HepG2 (cell line): ENCODE results near the gene ZDHHC8. TPM values are rescaled to one million over a fixed set of nuclear protein-coding genes. Genes with fewer than 3 reads are reported as not detected.

ENCODE experiments used
- ATAC-seq: fragments of 200-7000 bp; cut with Tn5 transposase; 3 replicates; pipeline ENCODE4 v1.9.1; 2020; ENCODE audit warnings: mild to moderate bottlenecking, moderate library complexity
- BruUV-seq: library from RNA; stranded (reverse); fragments of 400-500 nt; replicated peaks from 2 replicates; lab custom pipeline; 2021; lab: Mats Ljungman, UMichigan
- CTCF ChIA-PET: fragments of 300-600 bp; formaldehyde crosslinking; extraction: SDS; loops from one replicate; lab custom pipeline; 2021; ENCODE audit warnings: low total read pairs, inconsistent platforms, low intra/inter-chr PET ratio; lab: Yijun Ruan, JAX
- POLR2A ChIA-PET: fragments of 350-600 bp; sonication (Branson Sonifier 250); formaldehyde crosslinking; loops from one replicate; lab custom pipeline; 2020; ENCODE audit warnings: antibody characterized with exemption, inconsistent platforms; lab: Yijun Ruan, JAX
- DNase-seq: peaks from one replicate; pipeline ENCODE4 v3.0.0-alpha.2; 2015; ENCODE audit warnings: low spot score
- FAIRE-seq: peaks from 3 replicates; lab custom pipeline; 2011; peaks lifted over from hg19 to GRCh38; lab: Jason Lieb, UNC
- H2AFZ ChIP-seq: one replicate; pipeline ENCODE4 v1.6.1; 2011; ENCODE audit warnings: low read length, inconsistent platforms
- H3K27ac ChIP-seq: fragments of 300-600 bp; 3 replicates; pipeline ENCODE4 v1.8.0; 2011; ENCODE audit warnings: mixed run types, mild to moderate bottlenecking, mixed read lengths, low read length, inconsistent platforms; ENCODE audit not compliant: insufficient read depth; ENCODE audit errors: extremely low read length
- H3K27me3 ChIP-seq, 2 experiments: fragments of 200-600 bp in 1 of 2; 2 replicates in 1 of 2; 3 replicates in 1 of 2; pipeline versions ENCODE4 v1.6.0 to v1.8.0; 2011; ENCODE audit warnings: low read length in 2 of 2, mild to moderate bottlenecking in 2 of 2, moderate library complexity in 2 of 2, inconsistent platforms in 1 of 2; ENCODE audit not compliant: insufficient read depth in 2 of 2, control insufficient read depth in 1 of 2
- H3K36me3 ChIP-seq, 2 experiments: fragments of 200-600 bp in 1 of 2; replicated peaks in 1 of 2; 2 replicates in 1 of 2; 3 replicates in 1 of 2; pipeline versions ENCODE4 v1.5.1 to v1.8.0; 2011; ENCODE audit warnings: low read length in 2 of 2, inconsistent platforms in 1 of 2; ENCODE audit not compliant: insufficient read depth in 2 of 2, control insufficient read depth in 1 of 2
- H3K4me1 ChIP-seq: 2 replicates; pipeline ENCODE4 v1.5.1; 2012; ENCODE audit warnings: low read length, inconsistent platforms; ENCODE audit not compliant: insufficient read depth
- H3K4me2 ChIP-seq: 2 replicates; pipeline ENCODE4 v1.6.0; 2011; ENCODE audit warnings: low read depth, low read length, inconsistent platforms
- H3K4me3 ChIP-seq, 3 experiments: fragments of 200-600 bp in 1 of 3; sonication (generic), shearing (Covaris generic) in 1 of 3; replicated peaks in 1 of 3; 2 replicates each; pipeline ENCODE4 v1.5.1; 2011 to 2016; ENCODE audit warnings: low read length in 3 of 3, inconsistent platforms in 2 of 3, low read depth in 2 of 3, mild to moderate bottlenecking in 2 of 3, control low read depth in 1 of 3, mixed read lengths in 1 of 3; ENCODE audit not compliant: insufficient read depth in 1 of 3
- H3K79me2 ChIP-seq: one replicate; pipeline ENCODE4 v1.6.1; 2011; ENCODE audit warnings: low read length, inconsistent platforms; ENCODE audit not compliant: insufficient read depth
- H3K9ac ChIP-seq: 2 replicates; pipeline ENCODE4 v1.6.0; 2011; ENCODE audit warnings: mild to moderate bottlenecking, low read depth, low read length, inconsistent platforms; ENCODE audit not compliant: insufficient read depth
- H3K9me3 ChIP-seq: 2 replicates; pipeline ENCODE4 v1.5.1; 2012; ENCODE audit warnings: mild to moderate bottlenecking, low read length
- H4K20me1 ChIP-seq: 2 replicates; pipeline ENCODE4 v1.6.0; 2011; ENCODE audit warnings: inconsistent platforms, mild to moderate bottlenecking, low read length, moderate library complexity; ENCODE audit not compliant: insufficient read depth
- FOXP1 ChIP-seq, 2 experiments: fragments of 450-650 bp in 1 of 2; IDR thresholded peaks; 2 replicates each; pipeline ENCODE4 v1.6.1; 2017 to 2018; ENCODE audit warnings: antibody characterized with exemption in 1 of 2
- HNRNPK ChIP-seq: fragments of 200-400 bp; formaldehyde crosslinking; IDR thresholded peaks from 2 replicates; pipeline ENCODE4 v1.6.1; 2018; ENCODE audit warnings: low read length, low read depth, moderate library complexity, mild to moderate bottlenecking; ENCODE audit not compliant: poor library complexity, severe bottlenecking
- TCF7 ChIP-seq: sonication (generic); IDR thresholded peaks from 2 replicates; pipeline ENCODE4 v1.6.1; 2016; ENCODE audit warnings: antibody characterized with exemption, low read depth
- ZNF17 ChIP-seq: sonication (generic); formaldehyde crosslinking; IDR thresholded peaks from 2 replicates; pipeline ENCODE4 v1.5.0; 2020; ENCODE audit warnings: mild to moderate bottlenecking, missing genetic modification reagents
- ZNF460 ChIP-seq: sonication (generic); formaldehyde crosslinking; IDR thresholded peaks from 2 replicates; pipeline ENCODE4 v1.5.1; 2020; ENCODE audit warnings: missing genetic modification reagents, mild to moderate bottlenecking, borderline replicate concordance
- WGBS: methylation state at CpG from one replicate; pipeline ENCODE4 v1.1.6; 2017; ENCODE audit warnings: low lambda C conversion rate; 5-methylcytosine and 5-hydroxymethylcytosine counted together
- in situ Hi-C: cut with HindIII; loops from 2 replicates; pipeline ENCODE4 v1.10.0; 2017; ENCODE audit warnings: low pct_unique_long_range_greater_than_20kb; ENCODE audit not compliant: extremely low pct_ligation_motif_present
- intact Hi-C: fragments of 100-400 bp; cut with micrococcal nuclease; formaldehyde crosslinking; loops from one replicate; pipeline ENCODE4 v1.10.0; 2022; ENCODE audit not compliant: unreplicated experiment
- polyA plus RNA-seq, 8 experiments: library from polyadenylated mRNA; depleted of rRNA in 3 of 8; stranded (reverse) in 7 of 8; unstranded in 1 of 8; fragments of >200 nt; fragmentation: Illumina TruSeq in 4 of 8; extraction: Trizol in 4 of 8; gene quantifications; 2 replicates each; pipeline versions ENCODE4 v1.2.1 to v1.2.3, GENCODE V29; 2011 to 2016; ENCODE audit warnings: low read depth in 4 of 8, missing spikeins in 1 of 8, mixed read lengths in 1 of 8; ENCODE audit not compliant: insufficient read depth in 1 of 8
- total RNA-seq, 5 experiments: library from RNA; depleted of rRNA; stranded (reverse); fragments of >200 nt; fragmentation: Illumina TruSeq; extraction: Trizol; gene quantifications; 2 replicates each; pipeline ENCODE4 v1.2.3, GENCODE V29; 2016; ENCODE audit warnings: low read depth in 1 of 5
- TF ChIP-seq, protein P1 (sequence below): fragments of 450-650 bp; IDR thresholded peaks from 2 replicates; pipeline ENCODE4 v1.6.1; 2017; ENCODE audit warnings: mild to moderate bottlenecking
- TF ChIP-seq, protein P2 (sequence below): sonication (generic); formaldehyde crosslinking; IDR thresholded peaks from 2 replicates; pipeline ENCODE4 v1.5.0; 2020; ENCODE audit warnings: mild to moderate bottlenecking, missing genetic modification reagents, moderate library complexity

Gene ZDHHC8
- total and polyA plus RNA-seq, 2 of the 13 experiments (the other 11 are each of a cell fraction or from before 2014, with no cell fraction given) = 7.5 to 21.3 TPM

DNA sequence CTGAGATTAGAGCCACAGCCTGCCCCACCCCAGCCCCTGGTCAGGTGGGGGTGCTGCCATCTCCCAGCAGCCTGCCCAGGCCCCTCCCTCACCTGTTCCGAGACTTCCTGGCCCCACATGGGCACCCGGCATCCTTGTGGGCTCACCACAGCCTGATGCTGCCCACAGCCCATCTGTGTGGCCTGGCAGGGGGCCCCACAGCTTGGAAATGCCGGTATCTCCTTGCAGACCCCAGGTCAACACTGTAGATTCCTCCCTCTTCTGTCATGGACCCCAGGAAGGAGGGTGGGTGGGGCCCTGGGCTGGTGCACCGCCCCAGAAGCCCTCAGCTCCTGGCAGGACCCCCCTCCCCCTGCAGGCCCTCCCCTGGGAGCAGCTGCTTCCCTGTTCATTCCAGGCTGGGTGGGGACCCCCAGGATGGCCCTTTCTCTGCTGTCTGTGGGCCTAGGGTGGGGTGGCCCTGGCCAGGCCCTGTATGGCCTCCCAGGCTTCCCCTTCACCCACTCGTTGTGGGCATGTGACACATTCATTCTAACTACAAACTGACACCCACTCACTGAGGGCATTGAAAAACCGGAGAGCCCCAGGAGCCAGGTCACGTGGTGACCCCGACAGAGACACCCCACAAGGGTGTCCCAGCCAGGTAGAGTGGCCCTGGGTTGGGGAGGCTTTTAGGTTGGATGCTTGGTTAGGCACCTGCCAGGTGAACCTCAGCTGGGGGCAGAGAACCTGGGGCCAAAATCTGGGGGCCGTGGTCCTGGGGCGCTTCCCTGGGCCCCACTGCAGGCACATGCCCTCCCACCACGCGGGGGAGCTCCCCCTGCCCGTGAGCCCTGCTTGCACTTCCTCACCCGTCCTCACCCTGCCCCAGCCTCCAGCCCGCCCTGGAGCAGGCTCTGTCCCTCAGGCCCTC is 63.3 kb downstream of the ZDHHC8 start:
- intact Hi-C loops = no loop called here
- Histone ChIP-seq H3K36me3 (no peaks in the 10 kb centered on the region), H3K27me3 (peaks cover 19 to 91% of the 10 kb centered on the region in 2 experiments; a peak in 3 of 5 replicates), H3K9me3 (no peaks in the 10 kb centered on the region), H3K4me2 (no peak overlapping the region), H4K20me1 (no peaks in the 10 kb centered on the region), H3K4me3 (no peak overlapping the region), H3K27ac (no peak overlapping the region), H3K9ac (no peak overlapping the region), H3K79me2 (no peaks in the 10 kb centered on the region), H2AFZ (no peak overlapping the region), H3K4me1 (no peaks in the 10 kb centered on the region)
- in situ Hi-C loops = no loop called here
- FAIRE-seq = no peak
- 3% methylated on average over 4 of the region's 15 CpGs for WGBS
- peak; percentile 23; the same call in 2 of the 3 replicates for ATAC-seq
- BruUV-seq = no TSS peak
- ChIA-PET CTCF (no interaction called here), POLR2A (no interaction called here)
- no peak for DNase-seq
- no peak for TF ChIP-seq HNRNPK
- TF ChIP-seq FOXP1 (IDR thresholded peaks at IDR 0.05) = no peak
- TF ChIP-seq FOXP1 (CRISPR knock-in tag; IDR thresholded peaks at IDR 0.05) = no peak
- TF ChIP-seq TCF7 = no peak
- TF ChIP-seq, protein P1, sequence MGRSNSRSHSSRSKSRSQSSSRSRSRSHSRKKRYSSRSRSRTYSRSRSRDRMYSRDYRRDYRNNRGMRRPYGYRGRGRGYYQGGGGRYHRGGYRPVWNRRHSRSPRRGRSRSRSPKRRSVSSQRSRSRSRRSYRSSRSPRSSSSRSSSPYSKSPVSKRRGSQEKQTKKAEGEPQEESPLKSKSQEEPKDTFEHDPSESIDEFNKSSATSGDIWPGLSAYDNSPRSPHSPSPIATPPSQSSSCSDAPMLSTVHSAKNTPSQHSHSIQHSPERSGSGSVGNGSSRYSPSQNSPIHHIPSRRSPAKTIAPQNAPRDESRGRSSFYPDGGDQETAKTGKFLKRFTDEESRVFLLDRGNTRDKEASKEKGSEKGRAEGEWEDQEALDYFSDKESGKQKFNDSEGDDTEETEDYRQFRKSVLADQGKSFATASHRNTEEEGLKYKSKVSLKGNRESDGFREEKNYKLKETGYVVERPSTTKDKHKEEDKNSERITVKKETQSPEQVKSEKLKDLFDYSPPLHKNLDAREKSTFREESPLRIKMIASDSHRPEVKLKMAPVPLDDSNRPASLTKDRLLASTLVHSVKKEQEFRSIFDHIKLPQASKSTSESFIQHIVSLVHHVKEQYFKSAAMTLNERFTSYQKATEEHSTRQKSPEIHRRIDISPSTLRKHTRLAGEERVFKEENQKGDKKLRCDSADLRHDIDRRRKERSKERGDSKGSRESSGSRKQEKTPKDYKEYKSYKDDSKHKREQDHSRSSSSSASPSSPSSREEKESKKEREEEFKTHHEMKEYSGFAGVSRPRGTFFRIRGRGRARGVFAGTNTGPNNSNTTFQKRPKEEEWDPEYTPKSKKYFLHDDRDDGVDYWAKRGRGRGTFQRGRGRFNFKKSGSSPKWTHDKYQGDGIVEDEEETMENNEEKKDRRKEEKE = no peak
- TF ChIP-seq, protein P2, sequence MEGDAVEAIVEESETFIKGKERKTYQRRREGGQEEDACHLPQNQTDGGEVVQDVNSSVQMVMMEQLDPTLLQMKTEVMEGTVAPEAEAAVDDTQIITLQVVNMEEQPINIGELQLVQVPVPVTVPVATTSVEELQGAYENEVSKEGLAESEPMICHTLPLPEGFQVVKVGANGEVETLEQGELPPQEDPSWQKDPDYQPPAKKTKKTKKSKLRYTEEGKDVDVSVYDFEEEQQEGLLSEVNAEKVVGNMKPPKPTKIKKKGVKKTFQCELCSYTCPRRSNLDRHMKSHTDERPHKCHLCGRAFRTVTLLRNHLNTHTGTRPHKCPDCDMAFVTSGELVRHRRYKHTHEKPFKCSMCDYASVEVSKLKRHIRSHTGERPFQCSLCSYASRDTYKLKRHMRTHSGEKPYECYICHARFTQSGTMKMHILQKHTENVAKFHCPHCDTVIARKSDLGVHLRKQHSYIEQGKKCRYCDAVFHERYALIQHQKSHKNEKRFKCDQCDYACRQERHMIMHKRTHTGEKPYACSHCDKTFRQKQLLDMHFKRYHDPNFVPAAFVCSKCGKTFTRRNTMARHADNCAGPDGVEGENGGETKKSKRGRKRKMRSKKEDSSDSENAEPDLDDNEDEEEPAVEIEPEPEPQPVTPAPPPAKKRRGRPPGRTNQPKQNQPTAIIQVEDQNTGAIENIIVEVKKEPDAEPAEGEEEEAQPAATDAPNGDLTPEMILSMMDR (CRISPR knock-in tag) = 0 out of 2 replicates have a peak, but pooled peaks have one; percentile 13
- no peak for TF ChIP-seq ZNF460 (CRISPR knock-in tag)
- no peak for TF ChIP-seq ZNF17 (CRISPR knock-in tag)
